ENCODE measurements around the gene XIST.

The XIST gene

DNA sequence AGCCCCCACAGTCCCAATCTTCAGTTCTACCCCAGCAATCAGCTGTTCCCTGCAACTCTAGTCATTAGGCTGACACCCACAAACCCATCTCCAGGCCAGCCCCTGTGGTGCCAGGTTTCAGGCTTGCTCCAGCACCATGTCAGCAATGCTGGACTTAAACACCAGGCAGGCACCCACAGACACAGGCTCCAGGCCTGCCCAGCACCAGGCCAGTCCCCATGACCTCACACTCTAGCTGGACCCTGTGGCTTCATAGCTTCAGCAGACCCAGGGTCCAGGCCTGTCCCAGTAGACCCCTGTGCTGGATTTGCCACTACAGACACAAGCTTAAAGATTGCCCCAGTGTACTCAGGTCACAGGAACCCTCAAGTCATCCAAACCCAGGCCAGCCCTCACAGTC is 10.8 kb upstream of the XIST start:
- TF ChIP-seq, protein P1, sequence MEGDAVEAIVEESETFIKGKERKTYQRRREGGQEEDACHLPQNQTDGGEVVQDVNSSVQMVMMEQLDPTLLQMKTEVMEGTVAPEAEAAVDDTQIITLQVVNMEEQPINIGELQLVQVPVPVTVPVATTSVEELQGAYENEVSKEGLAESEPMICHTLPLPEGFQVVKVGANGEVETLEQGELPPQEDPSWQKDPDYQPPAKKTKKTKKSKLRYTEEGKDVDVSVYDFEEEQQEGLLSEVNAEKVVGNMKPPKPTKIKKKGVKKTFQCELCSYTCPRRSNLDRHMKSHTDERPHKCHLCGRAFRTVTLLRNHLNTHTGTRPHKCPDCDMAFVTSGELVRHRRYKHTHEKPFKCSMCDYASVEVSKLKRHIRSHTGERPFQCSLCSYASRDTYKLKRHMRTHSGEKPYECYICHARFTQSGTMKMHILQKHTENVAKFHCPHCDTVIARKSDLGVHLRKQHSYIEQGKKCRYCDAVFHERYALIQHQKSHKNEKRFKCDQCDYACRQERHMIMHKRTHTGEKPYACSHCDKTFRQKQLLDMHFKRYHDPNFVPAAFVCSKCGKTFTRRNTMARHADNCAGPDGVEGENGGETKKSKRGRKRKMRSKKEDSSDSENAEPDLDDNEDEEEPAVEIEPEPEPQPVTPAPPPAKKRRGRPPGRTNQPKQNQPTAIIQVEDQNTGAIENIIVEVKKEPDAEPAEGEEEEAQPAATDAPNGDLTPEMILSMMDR (IDR thresholded peaks at IDR 0.05; ENCODE audit: control insufficient read depth, extremely low read depth, insufficient read depth) = no peak
- DNase-seq (ENCODE audit: low read depth) = no peak
- no peak overlapping the region for H3K4me3 ChIP-seq (ENCODE audit: low read depth, low read length)

DNA sequence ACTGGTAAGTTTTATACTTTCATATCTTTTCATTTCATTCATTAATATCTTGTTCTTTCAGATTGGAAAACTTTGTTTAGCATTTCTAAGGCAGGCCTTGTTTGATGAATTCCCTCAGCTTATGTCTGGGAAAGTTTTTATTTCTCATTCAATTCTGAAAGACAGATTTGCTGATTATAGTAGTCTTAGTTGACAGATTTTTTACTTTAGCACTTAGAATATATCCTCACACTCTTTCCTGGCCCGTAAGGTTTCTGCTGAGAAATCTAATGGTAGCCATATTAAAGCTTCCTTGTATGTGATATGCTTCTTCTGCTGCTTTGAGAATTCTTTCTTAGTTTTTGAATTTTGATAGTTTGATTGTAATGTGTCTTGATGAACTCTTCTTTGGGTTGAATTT is 7.1 kb upstream of the XIST start:
- TF ChIP-seq, protein P1 (IDR thresholded peaks at IDR 0.05; ENCODE audit: control insufficient read depth, extremely low read depth, insufficient read depth) = no peak
- H3K4me3 ChIP-seq (ENCODE audit: low read depth, low read length) = no peak overlapping the region
- DNase-seq (ENCODE audit: low read depth) = no peak

GRCh38 chrX:73855546-73855945 is 3.0 kb upstream of the XIST start:
- DNase-seq (ENCODE audit: low read depth) = peak; percentile 4
- no peak overlapping the region for H3K4me3 ChIP-seq (ENCODE audit: low read depth, low read length)
- TF ChIP-seq, protein P1 (IDR thresholded peaks at IDR 0.05; ENCODE audit: control insufficient read depth, extremely low read depth, insufficient read depth) = peak; percentile 67

- DNase-seq (ENCODE audit: low read depth) = no peak
- TF ChIP-seq, protein P1 (IDR thresholded peaks at IDR 0.05; ENCODE audit: control insufficient read depth, extremely low read depth, insufficient read depth) = no peak
- H3K4me3 ChIP-seq (ENCODE audit: low read depth, low read length) = no peak overlapping the region
Observed at GRCh38 chrX:73852022-73852421, 492 bp downstream of the XIST start.

DNA sequence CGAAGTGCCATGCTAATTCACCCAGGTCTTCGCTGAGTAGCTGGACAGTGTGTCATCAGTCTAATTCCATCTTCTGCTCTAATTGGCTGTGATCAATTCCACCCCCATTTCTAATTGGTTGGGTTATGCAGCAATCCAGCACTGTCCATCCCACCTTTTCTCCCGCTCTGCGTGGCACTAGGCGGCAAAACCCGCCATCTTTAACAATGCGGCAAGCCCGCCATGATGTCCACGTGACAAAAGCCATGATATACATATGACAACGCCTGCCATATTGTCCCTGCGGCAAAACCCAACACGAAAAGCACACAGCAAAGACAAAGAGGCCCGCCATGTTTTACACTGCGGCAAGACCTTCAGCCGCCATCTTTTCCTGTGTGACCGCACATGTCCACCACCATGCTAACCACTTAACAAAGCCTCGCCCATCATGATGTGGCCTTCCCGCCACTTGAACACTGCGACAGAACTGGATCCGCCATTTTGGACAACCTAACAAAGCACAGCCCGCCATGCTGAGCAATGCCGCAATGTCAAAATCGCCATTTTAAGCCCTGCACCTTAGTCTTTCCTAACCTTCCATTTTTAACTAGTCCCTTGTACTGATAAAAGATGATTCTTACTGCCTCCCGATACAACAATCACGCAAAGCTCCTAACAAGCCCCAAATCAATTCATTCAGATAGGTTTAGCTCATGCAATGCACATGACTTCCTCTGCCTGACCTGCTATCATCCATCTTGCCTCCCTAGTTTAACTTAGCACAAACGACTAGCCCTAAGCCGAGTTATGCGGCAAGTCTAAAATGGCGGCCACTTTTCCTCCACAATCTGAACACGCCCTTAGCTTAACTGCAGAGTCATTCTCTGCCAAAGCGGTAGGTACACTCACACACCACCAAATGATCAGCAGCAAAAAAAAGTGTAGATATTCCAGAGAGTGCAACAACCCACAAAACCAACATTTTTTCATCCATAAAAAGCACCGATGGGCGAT is 1.2 kb downstream of the XIST start:
- H3K4me3 ChIP-seq (ENCODE audit: low read depth, low read length) = no peak overlapping the region
- DNase-seq (ENCODE audit: low read depth) = no peak

DNA sequence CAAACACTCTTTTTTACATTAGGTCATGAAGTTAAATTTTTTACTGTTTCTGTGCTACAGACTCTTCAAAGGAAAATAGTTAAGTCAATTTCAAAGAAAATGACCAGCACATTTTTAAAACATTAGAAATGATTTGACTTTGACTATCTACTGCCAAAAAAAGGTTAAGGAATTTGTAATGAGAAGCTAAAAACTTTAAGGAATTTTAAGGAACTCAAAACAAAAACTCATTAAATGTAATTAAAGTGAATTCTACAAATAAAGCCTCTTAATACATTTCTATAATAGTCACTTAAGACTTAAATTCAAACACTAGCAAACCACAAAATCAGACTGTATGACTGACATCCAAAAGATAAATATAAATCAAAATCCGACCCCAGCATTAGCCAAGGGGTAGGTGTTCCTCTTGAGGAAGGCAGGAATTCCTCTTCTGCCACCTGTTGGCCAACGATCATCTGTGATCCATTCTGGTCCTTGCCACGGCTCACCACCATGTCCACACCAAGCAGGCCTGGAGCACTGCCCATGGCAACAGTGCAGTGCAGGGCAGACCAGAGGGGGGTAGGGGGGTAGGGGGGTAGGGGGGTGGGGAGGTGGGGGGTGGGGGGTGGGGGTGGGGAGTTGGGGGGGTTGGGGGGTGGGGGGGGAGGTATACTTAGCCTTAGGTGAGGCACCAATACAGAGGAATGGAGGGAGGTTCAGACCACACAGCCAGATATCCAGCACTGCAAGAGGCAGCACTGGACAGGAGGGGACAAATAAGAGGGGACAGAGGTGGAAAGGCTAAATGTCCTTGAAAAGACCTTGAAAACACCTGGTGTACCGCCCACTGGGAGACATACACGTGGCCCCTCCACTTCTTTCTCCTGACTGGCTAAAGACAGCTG is 2.1 kb downstream of the XIST start:
- H3K4me3 ChIP-seq (ENCODE audit: low read depth, low read length) = no peak overlapping the region
- TF ChIP-seq, protein P1 (IDR thresholded peaks at IDR 0.05; ENCODE audit: control insufficient read depth, extremely low read depth, insufficient read depth) = peak; percentile 53
- DNase-seq (ENCODE audit: low read depth) = peak; percentile 7

More for the DNA sequence above, 1.2 kb downstream of the XIST start:
- TF ChIP-seq, protein P1 (IDR thresholded peaks at IDR 0.05; ENCODE audit: control insufficient read depth, extremely low read depth, insufficient read depth) = no peak

All from LNCaP clone FGC (cell line).